Tibial nerve (tissue), 4 donors: Measurements from ENCODE around the gene MARK4. TPM values are rescaled to one million over a fixed set of nuclear protein-coding genes. Genes with fewer than 3 reads are reported as not detected.
"Not testable (repeated sequence)": the region's sequence is repeated elsewhere in the genome, so short reads cannot be mapped to it uniquely, and the experiment has no call there.

Source experiments
- DNase-seq, 2 donors: peaks; one replicate each; pipeline ENCODE4 v3.0.0-alpha.2; 2019; ENCODE audit warnings: low spot score in 2 of 2
- H3K27ac ChIP-seq, 4 donors: fragments of 200-600 bp; sonication (generic) in 3 of 4; one replicate each; pipeline ENCODE4 v1.5.1; 2017 to 2019; ENCODE audit warnings: mild to moderate bottlenecking in 1 of 4
- H3K27me3 ChIP-seq, 2 donors: fragments of 200-600 bp; sonication (generic) in 1 of 2; one replicate each; pipeline versions ENCODE4 v1.5.1 to v1.6.0; 2017 to 2019
- H3K36me3 ChIP-seq, 3 donors: fragments of 200-600 bp; sonication (generic); one replicate each; pipeline ENCODE4 v1.5.1; 2018 to 2019
- H3K4me1 ChIP-seq, 4 donors: fragments of 200-600 bp; sonication (generic) in 3 of 4; one replicate each; pipeline ENCODE4 v1.5.1; 2017 to 2019
- H3K4me3 ChIP-seq, 4 donors: fragments of 200-600 bp; sonication (generic) in 3 of 4; one replicate each; pipeline ENCODE4 v1.5.1; 2017 to 2019; ENCODE audit warnings: mild to moderate bottlenecking in 1 of 4, moderate library complexity in 1 of 4
- H3K9me3 ChIP-seq, 4 donors: fragments of 200-600 bp; sonication (generic) in 3 of 4; one replicate each; pipeline ENCODE4 v1.5.1; 2017 to 2019
- EP300 ChIP-seq, 2 donors: sonication (generic); formaldehyde crosslinking; IDR thresholded peaks; one replicate each; pipeline ENCODE4 v1.6.1; 2017; ENCODE audit warnings: antibody characterized with exemption in 2 of 2, mild to moderate bottlenecking in 1 of 2
- POLR2A ChIP-seq, 2 donors: fragments of 450-650 bp; IDR thresholded peaks; one replicate each; pipeline ENCODE4 v1.6.1; 2017; ENCODE audit warnings: antibody characterized with exemption in 2 of 2, mild to moderate bottlenecking in 2 of 2, moderate library complexity in 2 of 2
- WGBS, 2 donors: methylation state at CpG; one replicate each; pipeline ENCODE4 v1.1.5; 2018; 5-methylcytosine and 5-hydroxymethylcytosine counted together
- total RNA-seq, 4 donors: library from RNA; depleted of rRNA; stranded (reverse); fragments of >200 nt; gene quantifications; one replicate each; pipeline ENCODE4 v1.1.0, GENCODE V29; 2016
- TF ChIP-seq, protein P1 (sequence below), 5 experiments: fragments of 200-600 bp in 3 of 5; fragments of 450-650 bp in 2 of 5; sonication (generic) in 3 of 5; IDR thresholded peaks; one replicate each; pipeline ENCODE4 v1.5.1; 2016 to 2019; ENCODE audit warnings: antibody characterized with exemption in 5 of 5, mild to moderate bottlenecking in 3 of 5, moderate library complexity in 2 of 5

The MARK4 gene
- total RNA-seq, 4 donors from 2014 or later: 12.1 to 34.8 (median 25.9) TPM

DNA sequence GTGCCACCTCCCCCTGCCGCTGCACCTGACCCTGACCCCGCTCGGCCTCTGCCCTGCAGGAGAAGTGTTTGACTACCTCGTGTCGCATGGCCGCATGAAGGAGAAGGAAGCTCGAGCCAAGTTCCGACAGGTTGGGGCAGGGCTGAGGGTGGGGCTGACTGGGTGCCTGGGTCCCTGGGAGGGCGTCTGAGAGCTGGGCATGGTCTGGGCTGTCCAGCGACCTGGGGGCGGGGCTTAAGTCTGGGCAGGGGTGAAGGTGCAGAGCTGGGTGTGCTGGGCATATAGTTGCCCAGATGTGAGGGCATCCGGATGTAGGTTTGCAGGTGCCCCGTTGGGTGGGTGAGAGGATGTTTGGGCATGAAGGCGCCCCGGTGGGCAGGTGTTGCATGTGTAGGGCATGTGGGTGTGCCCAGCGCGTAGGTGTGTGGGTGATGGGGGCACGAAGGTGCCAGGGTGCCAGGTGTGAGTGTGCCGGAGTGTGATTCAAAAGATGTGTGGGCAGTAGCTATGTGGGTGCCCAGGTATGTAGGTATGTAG lies 13.8 kb downstream of the MARK4 start:
- TF ChIP-seq, protein P1, sequence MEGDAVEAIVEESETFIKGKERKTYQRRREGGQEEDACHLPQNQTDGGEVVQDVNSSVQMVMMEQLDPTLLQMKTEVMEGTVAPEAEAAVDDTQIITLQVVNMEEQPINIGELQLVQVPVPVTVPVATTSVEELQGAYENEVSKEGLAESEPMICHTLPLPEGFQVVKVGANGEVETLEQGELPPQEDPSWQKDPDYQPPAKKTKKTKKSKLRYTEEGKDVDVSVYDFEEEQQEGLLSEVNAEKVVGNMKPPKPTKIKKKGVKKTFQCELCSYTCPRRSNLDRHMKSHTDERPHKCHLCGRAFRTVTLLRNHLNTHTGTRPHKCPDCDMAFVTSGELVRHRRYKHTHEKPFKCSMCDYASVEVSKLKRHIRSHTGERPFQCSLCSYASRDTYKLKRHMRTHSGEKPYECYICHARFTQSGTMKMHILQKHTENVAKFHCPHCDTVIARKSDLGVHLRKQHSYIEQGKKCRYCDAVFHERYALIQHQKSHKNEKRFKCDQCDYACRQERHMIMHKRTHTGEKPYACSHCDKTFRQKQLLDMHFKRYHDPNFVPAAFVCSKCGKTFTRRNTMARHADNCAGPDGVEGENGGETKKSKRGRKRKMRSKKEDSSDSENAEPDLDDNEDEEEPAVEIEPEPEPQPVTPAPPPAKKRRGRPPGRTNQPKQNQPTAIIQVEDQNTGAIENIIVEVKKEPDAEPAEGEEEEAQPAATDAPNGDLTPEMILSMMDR (IDR thresholded peaks at IDR 0.05): no peak
- TF ChIP-seq EP300 (IDR thresholded peaks at IDR 0.05): no peak
- TF ChIP-seq POLR2A (IDR thresholded peaks at IDR 0.05): no peak
- H3K4me3 ChIP-seq: no peak overlapping the region
- H3K36me3 ChIP-seq: peaks cover 0 to 78% (median 0%) of the 10 kb centered on the region in 3 donors
- no peaks in the 10 kb centered on the region for H3K27me3 ChIP-seq
- no peak overlapping the region for H3K27ac ChIP-seq
- no peaks in the 10 kb centered on the region for H3K9me3 ChIP-seq
- no peak for DNase-seq
- 86 to 89% methylated on average over 19 of the region's 19 CpGs for WGBS, 2 donors
- H3K4me1 ChIP-seq: no peaks in the 10 kb centered on the region

DNA sequence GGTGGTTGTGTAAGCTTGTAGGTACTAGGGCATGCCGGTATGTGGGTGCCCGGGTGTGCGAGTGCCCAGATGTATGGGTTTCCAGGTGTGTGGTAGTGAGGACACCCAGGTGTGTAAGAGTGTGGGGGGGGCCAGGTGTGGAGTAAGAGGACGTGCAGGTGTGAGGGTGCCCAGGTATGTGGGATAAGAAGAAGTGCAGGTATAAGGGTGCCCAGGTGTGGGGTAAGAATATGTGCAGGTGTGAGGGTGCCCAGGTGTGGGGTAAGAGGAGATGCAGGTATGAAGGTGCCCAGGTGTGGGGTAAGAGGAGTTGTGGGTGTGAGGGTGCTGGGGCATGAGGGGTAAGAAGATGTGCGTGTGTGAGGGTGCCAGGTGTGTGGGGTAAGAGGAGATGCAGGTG lies 14.3 kb downstream of the MARK4 start:
- Histone ChIP-seq H3K27me3 (no peaks in the 10 kb centered on the region), H3K36me3 (peaks cover 0 to 83% (median 0%) of the 10 kb centered on the region in 3 donors), H3K4me3 (no peak overlapping the region), H3K9me3 (no peaks in the 10 kb centered on the region), H3K4me1 (no peaks in the 10 kb centered on the region), H3K27ac (no peak overlapping the region)
- TF ChIP-seq, protein P1 (IDR thresholded peaks at IDR 0.05): no peak
- TF ChIP-seq EP300 (IDR thresholded peaks at IDR 0.05) (no peak), POLR2A (IDR thresholded peaks at IDR 0.05) (no peak)
- DNase-seq: no peak
- WGBS, 2 donors: 89 to 90% methylated on average over 5 of the region's 5 CpGs

DNA sequence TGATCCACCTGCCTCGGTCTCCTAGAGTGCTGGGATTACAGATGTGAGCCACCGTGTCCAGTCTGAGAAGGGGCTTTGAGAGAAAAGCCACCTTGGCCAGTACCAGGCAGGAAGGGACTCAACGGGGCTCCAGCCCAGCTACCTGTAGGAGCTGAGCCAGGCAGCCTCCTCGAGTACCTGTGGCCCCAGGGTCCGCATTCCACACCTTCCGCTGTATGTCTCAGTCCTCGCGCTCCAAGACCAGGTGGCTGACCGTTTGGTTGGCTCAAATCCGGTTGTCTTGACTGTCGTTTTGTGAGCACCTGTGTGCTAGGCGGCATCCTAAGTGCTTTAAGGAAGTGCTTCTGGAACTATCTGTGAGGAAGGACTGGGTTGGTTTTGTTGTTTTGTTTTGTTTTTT lies 16.2 kb downstream of the MARK4 start:
- H3K4me1 ChIP-seq: no peaks in the 10 kb centered on the region
- peaks cover 0 to 88% (median 0%) of the 10 kb centered on the region in 3 donors for H3K36me3 ChIP-seq
- no peak for DNase-seq
- no peaks in the 10 kb centered on the region for H3K27me3 ChIP-seq
- H3K4me3 ChIP-seq: no peak overlapping the region
- 94 to 95% methylated on average over 12 of the region's 12 CpGs for WGBS, 2 donors
- no peak for TF ChIP-seq POLR2A (IDR thresholded peaks at IDR 0.05)
- no peak overlapping the region for H3K27ac ChIP-seq
- no peaks in the 10 kb centered on the region for H3K9me3 ChIP-seq

DNA sequence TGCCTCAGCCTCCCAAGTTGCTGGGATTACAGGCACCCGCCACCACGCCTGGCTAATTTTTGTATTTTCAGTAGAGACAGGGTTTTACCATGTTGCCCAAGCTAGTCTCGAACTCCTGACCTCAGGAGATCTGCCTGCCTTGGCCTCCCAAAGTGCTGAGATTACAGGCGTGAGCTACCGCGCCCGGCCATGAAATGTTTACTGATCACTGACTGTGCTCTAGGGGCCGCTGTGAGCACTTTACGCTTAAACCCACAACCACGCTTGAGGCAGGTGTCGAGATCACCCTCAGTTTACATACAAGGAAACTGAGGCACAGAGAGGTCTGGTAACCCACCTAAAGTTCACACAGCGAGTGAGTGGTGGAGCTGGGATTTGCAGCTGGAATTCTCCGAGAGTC lies 18.9 kb downstream of the MARK4 start:
- DNase-seq, H3K27ac ChIP-seq, H3K9me3 ChIP-seq, H3K27me3 ChIP-seq, H3K4me1 ChIP-seq, H3K4me3 ChIP-seq: not testable (repeated sequence)
- 86 to 93% methylated on average over 13 of the region's 13 CpGs for WGBS, 2 donors
- H3K36me3 ChIP-seq: peaks cover 0 to 88% (median 4%) of the 10 kb centered on the region in 3 donors

DNA sequence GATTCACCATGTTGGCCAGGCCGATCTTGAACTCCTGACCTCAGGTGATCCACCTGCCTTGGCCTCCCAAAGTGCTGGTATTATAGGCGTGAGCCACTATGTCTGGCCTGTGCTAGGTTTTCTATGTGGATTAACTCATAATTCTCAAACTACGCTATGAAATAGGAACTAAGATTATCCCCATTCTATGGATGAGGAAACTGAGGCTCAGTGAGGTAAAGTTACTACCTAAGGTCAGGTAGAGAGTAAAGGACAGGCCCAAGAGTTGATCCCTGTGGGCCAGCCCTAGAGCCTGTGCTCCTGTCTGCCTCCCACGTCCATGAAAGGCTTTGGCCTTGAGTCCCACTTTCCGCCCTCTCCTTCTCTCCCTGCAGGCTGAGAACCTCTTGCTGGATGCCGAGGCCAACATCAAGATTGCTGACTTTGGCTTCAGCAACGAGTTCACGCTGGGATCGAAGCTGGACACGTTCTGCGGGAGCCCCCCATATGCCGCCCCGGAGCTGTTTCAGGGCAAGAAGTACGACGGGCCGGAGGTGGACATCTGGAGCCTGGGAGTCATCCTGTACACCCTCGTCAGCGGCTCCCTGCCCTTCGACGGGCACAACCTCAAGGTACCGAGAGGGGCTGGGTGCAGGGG lies 20.1 kb downstream of the MARK4 start:
- Histone ChIP-seq H3K36me3 (peaks cover 0 to 96% (median 4%) of the 10 kb centered on the region in 3 donors), H3K9me3 (no peaks in the 10 kb centered on the region), H3K4me1 (peaks cover 0 to 7% (median 0%) of the 10 kb centered on the region in 4 donors), H3K27ac (no peak overlapping the region), H3K27me3 (no peaks in the 10 kb centered on the region), H3K4me3 (no peak overlapping the region)
- WGBS, 2 donors: 61 to 74% methylated on average over 12 to 21 of the region's 21 CpGs
- no peak for DNase-seq
- TF ChIP-seq POLR2A (IDR thresholded peaks at IDR 0.05) (no peak), EP300 (IDR thresholded peaks at IDR 0.05) (no peak)
- TF ChIP-seq, protein P1 (IDR thresholded peaks at IDR 0.05): no peak

DNA sequence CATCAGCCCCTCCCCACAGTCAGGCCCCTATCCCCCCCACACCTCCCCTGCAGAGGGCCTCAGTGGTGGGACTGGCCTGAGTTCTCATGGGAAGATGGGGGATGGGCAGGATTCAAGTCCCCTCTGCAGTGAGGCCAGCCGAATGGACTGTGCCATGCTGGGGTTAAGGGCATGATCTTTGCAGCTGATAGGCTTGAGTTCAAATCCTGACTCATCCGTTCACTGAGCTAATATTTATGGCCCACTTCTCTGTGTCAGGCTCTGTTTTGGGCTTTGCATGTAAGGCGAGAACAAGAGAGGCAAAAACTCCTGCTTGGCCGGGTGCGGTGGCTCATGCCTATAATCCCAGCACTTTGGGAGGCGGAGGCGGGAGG lies 20.7 kb downstream of the MARK4 start:
- 69 to 79% methylated on average over 7 of the region's 7 CpGs for WGBS, 2 donors
- Histone ChIP-seq H3K36me3 (peaks cover 0 to 92% (median 4%) of the 10 kb centered on the region in 3 donors), H3K4me1 (peaks cover 0 to 7% (median 0%) of the 10 kb centered on the region in 4 donors), H3K4me3 (no peak overlapping the region), H3K27ac (no peak overlapping the region), H3K9me3 (no peaks in the 10 kb centered on the region), H3K27me3 (no peaks in the 10 kb centered on the region)
- no peak for DNase-seq
- TF ChIP-seq POLR2A (IDR thresholded peaks at IDR 0.05) (no peak), EP300 (IDR thresholded peaks at IDR 0.05) (no peak)
- TF ChIP-seq, protein P1 (IDR thresholded peaks at IDR 0.05): no peak
